GM12865 (cell line): ENCODE measurements around the gene PCDH9.

Experiments
- DNase-seq: peaks from one replicate; pipeline ENCODE4 v3.0.0; 2010; ENCODE audit warnings: low read depth
- H3K4me3 ChIP-seq: 2 replicates; pipeline ENCODE4 v1.5.1; 2011; ENCODE audit warnings: mild to moderate bottlenecking, low read depth, low read length, control low read depth
- CTCF ChIP-seq: IDR thresholded peaks from 2 replicates; pipeline ENCODE4 v1.5.1; 2011; ENCODE audit warnings: low read length, control low read depth, low read depth, inconsistent platforms; ENCODE audit not compliant: insufficient read depth; ENCODE audit errors: missing control alignments

Gene PCDH9

GRCh38 chr13:67042556-67042955 lies 187.6 kb downstream of the PCDH9 start:
- no peak for DNase-seq
- TF ChIP-seq CTCF = no peak
- no peak overlapping the region for H3K4me3 ChIP-seq

- H3K4me3 ChIP-seq = no peak overlapping the region
- TF ChIP-seq CTCF = no peak
- DNase-seq = no peak
These were observed 193.3 kb downstream of the PCDH9 start for GRCh38 chr13:67036699-67037457.

- no peak overlapping the region for H3K4me3 ChIP-seq
- no peak for TF ChIP-seq CTCF
- DNase-seq = no peak
These were observed 197.0 kb downstream of the PCDH9 start for GRCh38 chr13:67033170-67033569.

- no peak overlapping the region for H3K4me3 ChIP-seq
- TF ChIP-seq CTCF = no peak
- DNase-seq = no peak
These were observed 206.8 kb downstream of the PCDH9 start for GRCh38 chr13:67023130-67023876.

- DNase-seq = no peak
- no peak overlapping the region for H3K4me3 ChIP-seq
- no peak for TF ChIP-seq CTCF
These were observed 211.4 kb downstream of the PCDH9 start for GRCh38 chr13:67018775-67019174.

GRCh38 chr13:67017276-67017675 lies 212.9 kb downstream of the PCDH9 start:
- H3K4me3 ChIP-seq = no peak overlapping the region
- no peak for TF ChIP-seq CTCF
- DNase-seq = no peak

- TF ChIP-seq CTCF = no peak
- DNase-seq = no peak
- no peak overlapping the region for H3K4me3 ChIP-seq
These were observed 214.0 kb downstream of the PCDH9 start for GRCh38 chr13:67015976-67016600.
